Measurements from ENCODE around the gene RNFT1.
"Not testable (repeated sequence)": the region's sequence is repeated elsewhere in the genome, so short reads cannot be mapped to it uniquely, and the experiment has no call there.

DNA sequence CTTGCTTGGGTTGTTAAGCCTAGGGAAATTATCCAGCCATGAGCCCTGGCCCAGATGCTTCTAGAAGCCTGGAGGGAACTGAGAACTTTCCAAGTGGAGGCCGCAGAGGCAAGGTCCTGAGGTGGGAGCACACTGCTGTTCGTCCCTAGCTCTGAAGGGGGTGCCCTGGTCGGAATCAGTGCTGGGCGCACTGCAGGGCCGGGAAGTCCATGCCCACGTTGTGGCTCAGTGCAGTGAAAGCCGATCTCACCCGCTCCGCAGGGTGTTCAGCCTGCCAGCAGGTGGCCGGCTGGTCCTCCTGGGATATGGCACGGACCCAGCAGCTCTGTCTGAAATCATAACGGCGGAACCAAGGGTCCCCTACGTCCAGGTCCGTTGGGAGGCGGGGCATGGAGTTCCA lies 43.8 kb upstream of the RNFT1 start:
- not testable (repeated sequence) for TF ChIP-seq EZH2 (IDR thresholded peaks at IDR 0.05; ENCODE audit: insufficient read depth, low read length)
- TF ChIP-seq, protein P1, sequence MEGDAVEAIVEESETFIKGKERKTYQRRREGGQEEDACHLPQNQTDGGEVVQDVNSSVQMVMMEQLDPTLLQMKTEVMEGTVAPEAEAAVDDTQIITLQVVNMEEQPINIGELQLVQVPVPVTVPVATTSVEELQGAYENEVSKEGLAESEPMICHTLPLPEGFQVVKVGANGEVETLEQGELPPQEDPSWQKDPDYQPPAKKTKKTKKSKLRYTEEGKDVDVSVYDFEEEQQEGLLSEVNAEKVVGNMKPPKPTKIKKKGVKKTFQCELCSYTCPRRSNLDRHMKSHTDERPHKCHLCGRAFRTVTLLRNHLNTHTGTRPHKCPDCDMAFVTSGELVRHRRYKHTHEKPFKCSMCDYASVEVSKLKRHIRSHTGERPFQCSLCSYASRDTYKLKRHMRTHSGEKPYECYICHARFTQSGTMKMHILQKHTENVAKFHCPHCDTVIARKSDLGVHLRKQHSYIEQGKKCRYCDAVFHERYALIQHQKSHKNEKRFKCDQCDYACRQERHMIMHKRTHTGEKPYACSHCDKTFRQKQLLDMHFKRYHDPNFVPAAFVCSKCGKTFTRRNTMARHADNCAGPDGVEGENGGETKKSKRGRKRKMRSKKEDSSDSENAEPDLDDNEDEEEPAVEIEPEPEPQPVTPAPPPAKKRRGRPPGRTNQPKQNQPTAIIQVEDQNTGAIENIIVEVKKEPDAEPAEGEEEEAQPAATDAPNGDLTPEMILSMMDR (IDR thresholded peaks at IDR 0.05; ENCODE audit: insufficient read depth, low read depth, low read length) = not testable (repeated sequence)
